ENCODE measurements around the gene TSHZ3. TPM values are rescaled to one million over a fixed set of nuclear protein-coding genes. Genes with fewer than 3 reads are reported as not detected.

TSHZ3 gene
- total RNA-seq, 1 experiment from 2014 or later = 14.8 TPM

DNA sequence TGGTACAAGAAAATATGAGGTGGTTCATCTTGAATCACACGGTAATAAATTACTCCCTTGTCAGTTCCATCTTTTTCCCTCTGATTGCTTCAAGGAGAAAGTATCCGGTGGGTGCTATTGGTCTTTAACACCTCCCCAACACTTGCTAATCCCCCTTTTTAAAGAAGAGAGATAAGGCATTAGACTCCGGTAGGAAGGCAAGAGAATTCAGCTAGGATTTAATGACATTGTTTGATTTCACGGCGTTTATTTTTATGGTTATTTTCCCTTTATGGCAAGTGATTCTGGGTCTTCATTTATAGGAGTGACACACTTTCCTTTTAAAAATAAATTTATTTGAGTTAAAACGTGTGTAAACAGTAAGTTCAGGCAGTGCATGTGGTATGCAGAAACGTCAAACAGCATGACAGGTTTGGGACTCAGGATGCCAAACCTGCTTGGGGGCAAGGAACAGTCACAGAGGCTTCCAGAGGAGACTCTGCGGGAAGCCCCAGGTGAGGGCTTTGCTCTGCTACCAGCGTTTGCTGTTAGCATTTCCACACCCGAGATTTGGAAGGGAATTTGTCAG lies 36.5 kb downstream of the TSHZ3 start:
- intact Hi-C loops (cut with micrococcal nuclease; ENCODE audit: unreplicated experiment) = no loop called here
- Histone ChIP-seq H3K27ac (ENCODE audit: low read depth, low read length, poor library complexity, severe bottlenecking) (no peak overlapping the region), H3K27me3 (replicated peaks; ENCODE audit: insufficient read depth, low read depth, low read length, poor library complexity) (no peaks in the 10 kb centered on the region), H3K4me3 (ENCODE audit: low read depth, low read length, poor library complexity, severe bottlenecking) (no peak overlapping the region), H3K9me3 (ENCODE audit: low read depth, low read length, poor library complexity, severe bottlenecking) (no peaks in the 10 kb centered on the region), H3K36me3 (ENCODE audit: insufficient read depth, low read length, poor library complexity, severe bottlenecking) (no peaks in the 10 kb centered on the region), H3K4me1 (ENCODE audit: insufficient read depth, low read length, poor library complexity, severe bottlenecking) (peaks cover 32% of the 10 kb centered on the region)
- POLR2A ChIA-PET (ENCODE audit: low non-redundant PET) = interaction anchor here (0.5 kb wide), 1 partner anchor 281 kb away, joined by 3 read pairs; no protein-coding TSS in a partner anchor
- no TSS peak for BruUV-seq (replicated peaks)
- DNase-seq (ENCODE audit: low spot score) = no peak
- TF ChIP-seq, protein P1, sequence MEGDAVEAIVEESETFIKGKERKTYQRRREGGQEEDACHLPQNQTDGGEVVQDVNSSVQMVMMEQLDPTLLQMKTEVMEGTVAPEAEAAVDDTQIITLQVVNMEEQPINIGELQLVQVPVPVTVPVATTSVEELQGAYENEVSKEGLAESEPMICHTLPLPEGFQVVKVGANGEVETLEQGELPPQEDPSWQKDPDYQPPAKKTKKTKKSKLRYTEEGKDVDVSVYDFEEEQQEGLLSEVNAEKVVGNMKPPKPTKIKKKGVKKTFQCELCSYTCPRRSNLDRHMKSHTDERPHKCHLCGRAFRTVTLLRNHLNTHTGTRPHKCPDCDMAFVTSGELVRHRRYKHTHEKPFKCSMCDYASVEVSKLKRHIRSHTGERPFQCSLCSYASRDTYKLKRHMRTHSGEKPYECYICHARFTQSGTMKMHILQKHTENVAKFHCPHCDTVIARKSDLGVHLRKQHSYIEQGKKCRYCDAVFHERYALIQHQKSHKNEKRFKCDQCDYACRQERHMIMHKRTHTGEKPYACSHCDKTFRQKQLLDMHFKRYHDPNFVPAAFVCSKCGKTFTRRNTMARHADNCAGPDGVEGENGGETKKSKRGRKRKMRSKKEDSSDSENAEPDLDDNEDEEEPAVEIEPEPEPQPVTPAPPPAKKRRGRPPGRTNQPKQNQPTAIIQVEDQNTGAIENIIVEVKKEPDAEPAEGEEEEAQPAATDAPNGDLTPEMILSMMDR (conservative IDR thresholded peaks at IDR 0.05; ENCODE audit: low read depth, low read length) = no peak
- no peak for TF ChIP-seq EZH2 (IDR thresholded peaks at IDR 0.05; ENCODE audit: borderline replicate concordance, low read depth, low read length, poor library complexity, severe bottlenecking)
- CTCF ChIA-PET = no interaction called here

DNA sequence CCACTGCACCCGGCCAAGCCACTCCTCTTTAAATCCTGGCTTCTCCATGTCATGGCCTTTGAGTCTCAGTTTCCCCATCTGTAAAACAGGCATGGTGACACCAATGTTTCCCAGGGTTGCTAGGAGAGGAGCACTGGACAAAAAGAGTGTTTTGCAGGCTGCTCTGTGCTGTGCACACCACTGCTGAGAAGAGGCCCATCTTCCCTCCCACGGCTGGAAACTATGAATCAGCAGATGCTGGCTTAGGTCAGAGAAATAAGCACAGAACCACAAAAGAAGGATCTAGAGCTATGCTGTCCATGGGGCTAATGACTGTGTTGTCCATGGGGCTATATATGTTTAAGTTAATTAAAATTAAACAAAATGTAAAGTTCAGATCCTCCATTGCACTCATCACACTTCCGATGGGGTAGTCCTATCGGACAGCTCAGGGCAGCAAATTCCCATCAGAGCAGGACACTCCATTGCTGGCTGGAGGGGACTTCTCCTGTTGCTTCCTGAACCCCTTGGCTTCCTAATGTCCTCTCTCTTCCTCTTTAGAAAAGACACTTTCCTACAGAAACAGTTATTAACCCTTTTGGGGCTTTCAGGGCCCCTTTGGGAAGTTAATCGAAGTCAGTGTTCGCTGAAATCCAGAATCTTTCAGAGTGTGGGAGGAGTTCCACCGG lies 37.1 kb downstream of the TSHZ3 start:
- intact Hi-C loops (cut with micrococcal nuclease; ENCODE audit: unreplicated experiment) = no loop called here
- Histone ChIP-seq H3K4me3 (ENCODE audit: low read depth, low read length, poor library complexity, severe bottlenecking) (no peak overlapping the region), H3K27ac (ENCODE audit: low read depth, low read length, poor library complexity, severe bottlenecking) (no peak overlapping the region), H3K27me3 (replicated peaks; ENCODE audit: insufficient read depth, low read depth, low read length, poor library complexity) (no peaks in the 10 kb centered on the region), H3K36me3 (ENCODE audit: insufficient read depth, low read length, poor library complexity, severe bottlenecking) (no peaks in the 10 kb centered on the region), H3K9me3 (ENCODE audit: low read depth, low read length, poor library complexity, severe bottlenecking) (no peaks in the 10 kb centered on the region), H3K4me1 (ENCODE audit: insufficient read depth, low read length, poor library complexity, severe bottlenecking) (peaks cover 27% of the 10 kb centered on the region)
- no peak for TF ChIP-seq EZH2 (IDR thresholded peaks at IDR 0.05; ENCODE audit: borderline replicate concordance, low read depth, low read length, poor library complexity, severe bottlenecking)
- TF ChIP-seq, protein P1 (conservative IDR thresholded peaks at IDR 0.05; ENCODE audit: low read depth, low read length) = no peak
- DNase-seq (ENCODE audit: low spot score) = no peak
- ChIA-PET CTCF (no interaction called here), POLR2A (ENCODE audit: low non-redundant PET) (interaction anchor here (0.5 kb wide), 1 partner anchor 282 kb away, joined by 3 read pairs; no protein-coding TSS in a partner anchor)
- BruUV-seq (replicated peaks) = no TSS peak

DNA sequence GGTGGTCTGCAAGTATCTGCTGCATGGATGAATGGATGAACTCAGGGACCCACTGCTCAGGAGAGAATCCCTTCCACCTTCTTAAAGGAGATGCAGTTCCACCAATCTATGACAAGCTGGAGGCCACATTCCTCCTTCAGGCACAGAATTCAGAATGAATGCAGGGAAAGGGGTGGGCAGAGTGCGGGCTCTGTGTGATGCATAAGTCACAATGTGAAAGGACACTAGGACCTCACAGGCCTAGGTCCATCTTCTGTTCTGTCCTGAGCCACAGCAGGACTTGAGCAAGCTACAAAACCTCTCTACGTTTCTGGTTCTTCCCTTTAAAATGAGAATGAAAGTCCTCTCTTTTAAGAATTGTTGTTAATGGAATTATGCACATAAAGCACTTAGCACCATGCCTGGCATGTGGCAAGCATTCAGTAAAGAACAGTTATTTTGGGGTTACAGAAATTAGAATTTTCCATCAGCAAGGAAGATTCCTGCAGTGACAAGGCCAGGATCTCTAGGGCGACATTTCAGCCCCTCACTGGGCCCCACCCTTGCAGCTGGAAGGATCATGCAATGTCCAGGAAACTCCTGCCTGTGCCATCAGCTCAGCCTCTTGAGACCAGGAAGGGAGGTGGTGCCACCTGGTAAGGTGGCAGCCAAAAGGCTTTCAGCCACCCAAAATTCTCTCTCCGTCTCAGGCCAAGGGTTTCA lies 38.7 kb downstream of the TSHZ3 start:
- POLR2A ChIA-PET (ENCODE audit: low non-redundant PET) = no interaction called here
- no peak for TF ChIP-seq EZH2 (IDR thresholded peaks at IDR 0.05; ENCODE audit: borderline replicate concordance, low read depth, low read length, poor library complexity, severe bottlenecking)
- TF ChIP-seq, protein P1 (conservative IDR thresholded peaks at IDR 0.05; ENCODE audit: low read depth, low read length) = no peak
- H3K27ac ChIP-seq (ENCODE audit: low read depth, low read length, poor library complexity, severe bottlenecking) = no peak overlapping the region

More for the DNA sequence above, 38.7 kb downstream of the TSHZ3 start:
- Histone ChIP-seq H3K27me3 (replicated peaks; ENCODE audit: insufficient read depth, low read depth, low read length, poor library complexity) (no peaks in the 10 kb centered on the region), H3K4me3 (ENCODE audit: low read depth, low read length, poor library complexity, severe bottlenecking) (no peak overlapping the region), H3K9me3 (ENCODE audit: low read depth, low read length, poor library complexity, severe bottlenecking) (no peaks in the 10 kb centered on the region), H3K4me1 (ENCODE audit: insufficient read depth, low read length, poor library complexity, severe bottlenecking) (peaks cover 12% of the 10 kb centered on the region), H3K36me3 (ENCODE audit: insufficient read depth, low read length, poor library complexity, severe bottlenecking) (no peaks in the 10 kb centered on the region)
- no TSS peak for BruUV-seq (replicated peaks)
- CTCF ChIA-PET = no interaction called here
- no peak for DNase-seq (ENCODE audit: low spot score)
- intact Hi-C loops (cut with micrococcal nuclease; ENCODE audit: unreplicated experiment) = no loop called here
